GM19463 (cell line): ENCODE results near the gene PGPEP1.
A peak's percentile ranks its signal among the peaks of the same experiment; 100 is the strongest.
"Not testable (repeated sequence)": the region's sequence is repeated elsewhere in the genome, so short reads cannot be mapped to it uniquely, and the experiment has no call there.

Experiments used
- ATAC-seq: cut with Tn5 transposase; IDR thresholded peaks from one replicate; pipeline ENCODE4 v1.9.1; 2021; ENCODE audit warnings: mild to moderate bottlenecking, moderate library complexity; ENCODE audit not compliant: unreplicated experiment

PGPEP1 gene

GRCh38 chr19:18363787-18364186 is 23.4 kb downstream of the PGPEP1 start:
- no peak for ATAC-seq

- ATAC-seq = not testable (repeated sequence)
These were observed 24.0 kb downstream of the PGPEP1 start for GRCh38 chr19:18364277-18364825.

- no peak for ATAC-seq
These were observed 24.6 kb downstream of the PGPEP1 start for GRCh38 chr19:18364826-18365528.

DNA sequence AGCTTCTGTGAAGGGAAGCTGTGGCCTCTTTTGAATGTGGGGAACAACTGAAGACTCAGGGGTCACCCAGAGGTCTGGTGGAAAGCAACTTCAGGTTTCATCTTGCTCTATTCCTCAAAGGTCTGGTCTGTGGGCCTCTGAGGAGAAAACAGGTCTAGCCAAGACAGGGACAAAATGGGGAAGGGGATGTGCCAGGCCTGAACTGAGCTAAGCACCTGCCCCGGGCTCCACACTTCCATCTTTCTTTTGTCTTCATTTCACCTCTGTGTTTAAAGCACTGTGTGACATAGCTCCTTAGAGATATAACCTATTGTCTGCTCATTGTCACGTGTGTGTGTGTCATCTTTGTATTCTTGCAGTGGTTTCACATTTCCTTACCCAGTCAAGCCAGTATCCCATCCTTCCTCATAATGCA is 25.6 kb downstream of the PGPEP1 start:
- no peak for ATAC-seq

DNA sequence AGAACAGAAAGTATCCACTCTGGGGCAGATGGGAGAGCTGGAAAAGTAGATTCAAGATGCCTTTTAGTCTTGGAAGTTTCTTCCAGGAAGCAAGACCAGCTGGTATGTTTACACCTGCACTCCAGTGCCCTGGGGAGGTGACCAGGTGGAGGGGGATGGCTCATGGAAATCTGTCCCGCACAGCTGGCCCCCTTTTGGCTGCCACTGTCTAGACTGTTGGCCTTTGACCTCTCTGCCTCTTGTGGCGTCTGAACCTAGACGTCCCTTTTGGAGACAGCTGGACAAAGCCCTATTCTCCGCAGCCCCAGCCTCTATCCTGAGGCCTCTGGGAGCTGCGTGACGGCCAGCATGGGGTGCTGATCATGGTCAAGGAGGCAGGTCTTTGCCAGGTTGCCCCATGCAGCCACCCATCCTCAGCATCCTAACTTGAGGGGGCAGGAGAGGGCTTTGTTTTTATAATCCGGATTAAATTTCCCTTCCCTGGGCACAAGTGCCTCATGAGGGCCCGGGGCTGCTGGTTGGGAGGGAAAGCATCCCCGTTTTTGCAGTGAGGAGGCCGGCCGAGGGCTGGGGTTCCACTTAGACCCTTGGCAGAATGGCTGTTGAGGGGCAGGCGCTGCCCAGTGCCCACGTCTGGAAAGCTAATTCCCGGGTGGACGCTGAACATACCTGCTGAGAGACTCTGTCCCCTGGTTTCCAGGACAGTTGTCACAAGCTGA is 28.3 kb downstream of the PGPEP1 start:
- no peak for ATAC-seq

DNA sequence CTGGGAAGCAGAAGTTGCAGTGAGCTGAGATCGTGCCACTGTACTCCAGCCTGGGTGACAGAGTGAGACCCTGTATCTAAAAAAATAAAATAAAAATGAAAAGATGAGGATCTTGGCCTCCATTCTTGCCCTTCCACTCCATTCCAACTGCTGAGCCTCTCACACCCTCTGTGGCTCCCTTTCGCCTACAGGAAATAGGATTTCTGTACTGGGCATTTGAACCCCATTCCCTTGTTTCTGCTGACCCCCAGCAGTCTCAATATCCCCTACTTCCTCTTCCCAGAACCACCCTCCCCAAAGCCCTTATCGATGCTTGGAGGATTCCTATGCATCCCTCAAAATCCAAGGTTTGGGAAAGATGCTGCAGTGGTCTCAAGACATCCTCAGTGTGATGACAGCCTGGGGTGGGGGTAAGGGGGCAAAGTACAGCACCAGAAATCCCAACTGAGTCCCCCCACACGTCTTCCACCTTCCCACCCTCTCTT is 33.1 kb downstream of the PGPEP1 start:
- ATAC-seq = no peak

GRCh38 chr19:18373892-18374629 is 33.7 kb downstream of the PGPEP1 start:
- peak; percentile 84 for ATAC-seq

GRCh38 chr19:18377026-18377425 is 36.6 kb downstream of the PGPEP1 start:
- ATAC-seq = no peak

DNA sequence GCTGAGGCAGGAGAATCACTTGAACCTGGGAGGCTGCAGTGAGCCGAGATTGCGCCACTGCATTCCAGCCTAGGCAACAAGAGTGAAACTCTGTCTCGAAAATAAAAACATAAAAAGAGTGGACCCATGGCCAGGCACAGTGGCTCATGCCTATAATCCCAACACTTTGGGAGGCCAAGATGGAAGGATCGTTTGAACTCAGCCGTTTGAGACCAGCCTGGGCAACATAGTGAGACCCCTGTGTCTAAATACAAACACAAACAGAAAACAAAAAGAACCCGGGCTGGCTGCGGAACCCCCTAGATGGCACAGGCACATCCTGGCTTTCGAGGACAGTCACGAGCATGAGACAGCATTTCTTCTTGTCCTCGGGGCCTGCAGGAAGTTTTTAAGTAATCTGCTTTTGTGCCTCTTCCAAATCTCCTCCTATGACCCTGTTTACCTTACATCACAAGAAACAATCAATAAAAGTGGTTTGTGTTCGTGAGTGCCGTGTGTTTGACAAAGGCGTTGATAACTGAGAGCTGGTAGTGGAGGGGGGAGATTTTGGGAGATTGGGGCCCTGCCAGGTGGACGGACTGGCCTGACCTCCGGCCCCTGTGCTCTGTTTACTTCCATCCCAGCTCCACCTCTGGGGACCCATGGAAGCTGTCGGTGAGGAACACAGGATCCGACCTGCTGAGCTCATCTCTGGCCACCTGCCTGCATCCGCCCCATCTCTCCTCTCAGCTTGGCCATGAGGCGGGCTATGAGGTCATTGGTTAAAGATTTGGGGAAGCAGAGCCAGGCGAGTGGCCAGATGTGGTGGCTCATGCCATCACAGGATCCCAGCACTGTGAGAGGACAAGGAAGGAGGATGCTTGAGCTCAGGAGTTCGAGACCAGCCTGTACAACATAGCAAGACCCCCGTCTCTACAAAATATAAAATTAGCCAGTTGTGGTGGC is 39.7 kb downstream of the PGPEP1 start:
- ATAC-seq = no peak

GRCh38 chr19:18380843-18381242 is 40.4 kb downstream of the PGPEP1 start:
- ATAC-seq = no peak

DNA sequence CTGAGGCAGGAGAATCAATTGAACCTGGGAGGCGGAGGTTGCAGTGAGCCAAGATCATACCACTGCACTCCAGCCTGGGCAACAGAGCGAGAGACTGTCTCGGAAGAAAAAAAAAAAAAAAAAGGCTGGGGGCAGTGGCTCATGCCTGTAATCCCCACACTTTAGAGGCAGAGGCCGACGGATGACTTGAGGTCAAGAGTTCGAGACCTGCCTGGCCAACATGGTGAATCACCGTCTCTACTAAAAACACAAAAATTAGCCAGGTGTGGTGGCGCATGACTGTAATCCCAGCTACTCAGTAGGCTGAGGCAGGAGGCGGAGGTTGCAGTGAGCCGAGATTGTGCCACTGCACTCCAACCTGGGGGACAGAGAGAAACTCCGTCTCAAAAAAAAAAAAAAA is 43.2 kb downstream of the PGPEP1 start:
- not testable (repeated sequence) for ATAC-seq

GRCh38 chr19:18384775-18385174 is 44.4 kb downstream of the PGPEP1 start:
- no peak for ATAC-seq

- no peak for ATAC-seq
These were observed 44.9 kb downstream of the PGPEP1 start for GRCh38 chr19:18385359-18385674.

GRCh38 chr19:18385675-18386542 is 45.5 kb downstream of the PGPEP1 start, which contains the start of gene GDF15:
Gene GDF15, plus strand, starts transcription at chr19:18386158. Its CDS starts 32 bp downstream, at chr19:18386190.
- ATAC-seq = no peak

DNA sequence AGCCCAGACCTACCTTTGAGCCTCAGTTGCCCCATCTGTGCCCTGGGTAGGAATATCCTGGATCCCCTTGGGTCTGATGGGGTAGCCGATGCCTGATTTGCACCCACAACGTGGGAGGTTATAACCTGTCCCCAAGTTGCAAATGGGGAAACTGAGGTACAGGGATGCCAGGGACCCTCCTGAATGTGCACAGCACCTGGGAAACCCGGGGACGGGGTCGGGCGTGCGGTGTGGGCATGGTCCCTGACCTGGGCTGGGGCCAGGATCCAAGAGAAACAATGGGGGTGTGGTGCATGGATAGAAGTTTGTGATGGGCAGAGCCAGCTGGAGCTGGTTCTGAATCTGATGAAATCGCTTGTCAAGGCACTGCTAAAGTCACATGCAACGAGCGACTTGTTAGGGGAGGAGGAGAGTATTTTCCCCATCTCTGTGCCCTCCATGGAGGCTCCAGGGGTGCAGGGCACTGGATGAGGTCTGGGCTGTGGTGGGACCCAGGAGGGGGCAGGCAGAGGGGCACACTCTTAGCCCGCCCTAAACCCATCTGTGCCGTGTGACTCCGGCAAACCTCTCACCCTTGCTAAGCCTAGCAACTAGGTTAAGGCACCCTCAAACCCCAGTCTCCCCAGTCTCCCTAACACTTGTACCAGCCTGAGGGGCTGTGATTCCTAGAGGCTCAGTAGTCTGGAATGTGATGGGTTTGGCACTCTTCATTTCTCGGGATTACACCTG is 46.3 kb downstream of the PGPEP1 start:
- no peak for ATAC-seq

- ATAC-seq = peak; percentile 69
These were observed 47.9 kb downstream of the PGPEP1 start for GRCh38 chr19:18388100-18388959.

DNA sequence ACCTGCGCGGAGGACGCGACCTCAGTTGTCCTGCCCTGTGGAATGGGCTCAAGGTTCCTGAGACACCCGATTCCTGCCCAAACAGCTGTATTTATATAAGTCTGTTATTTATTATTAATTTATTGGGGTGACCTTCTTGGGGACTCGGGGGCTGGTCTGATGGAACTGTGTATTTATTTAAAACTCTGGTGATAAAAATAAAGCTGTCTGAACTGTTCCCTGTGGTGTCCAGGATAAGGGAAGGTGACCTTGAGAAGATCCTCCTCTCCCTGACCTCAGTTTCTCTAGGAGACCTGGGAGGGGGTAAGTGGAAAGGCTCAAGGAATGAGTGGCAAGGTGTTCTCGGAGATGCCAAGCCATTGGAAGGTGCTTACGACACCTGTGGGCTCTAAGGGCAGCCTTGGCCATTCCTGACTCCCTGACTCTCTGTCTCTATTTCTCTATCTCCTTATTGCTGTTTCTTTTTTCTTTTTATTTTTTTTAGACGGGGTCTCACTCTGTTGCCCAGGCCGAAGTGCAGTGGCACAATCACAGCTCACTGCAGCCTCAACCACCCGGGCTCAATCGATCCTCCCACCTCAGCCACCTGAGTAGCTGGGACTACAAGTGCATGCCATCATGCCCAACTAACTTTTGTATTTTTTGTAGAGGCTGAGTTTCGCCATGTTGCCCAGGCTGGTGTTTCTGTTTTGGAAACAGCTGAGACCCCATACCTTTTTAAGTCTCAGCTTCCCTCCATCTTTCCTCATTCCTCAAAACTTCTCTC is 48.7 kb downstream of the PGPEP1 start:
- no peak for ATAC-seq
